Activated naive CD8-positive, alpha-beta T cell treated with anti-CD3 and anti-CD28 coated beads for 36 hours (primary cell): ENCODE results near the gene ACLY. TPM values are rescaled to one million over a fixed set of nuclear protein-coding genes. Genes with fewer than 3 reads are reported as not detected.
"Not testable (repeated sequence)": the region's sequence is repeated elsewhere in the genome, so short reads cannot be mapped to it uniquely, and the experiment has no call there.

Experiments used
- DNase-seq: peaks from one replicate; pipeline ENCODE4 v3.0.0; 2021
- H3K27ac Mint-ChIP-seq: one replicate; pipeline ENCODE4 v1.8.0; 2022; ENCODE audit warnings: mild to moderate bottlenecking, moderate library complexity, mixed read lengths
- H3K27me3 Mint-ChIP-seq: one replicate; pipeline ENCODE4 v1.8.0; 2022; ENCODE audit warnings: mild to moderate bottlenecking, mixed read lengths
- H3K36me3 Mint-ChIP-seq: one replicate; pipeline ENCODE4 v1.8.0; 2021; ENCODE audit warnings: mild to moderate bottlenecking, mixed read lengths
- H3K4me1 Mint-ChIP-seq: one replicate; pipeline ENCODE4 v1.8.0; 2021; ENCODE audit warnings: mixed read lengths
- H3K4me3 Mint-ChIP-seq: one replicate; pipeline ENCODE4 v1.8.0; 2022; ENCODE audit warnings: mild to moderate bottlenecking, moderate library complexity, mixed read lengths
- H3K9me3 Mint-ChIP-seq: one replicate; pipeline ENCODE4 v1.8.0; 2022; ENCODE audit warnings: mixed read lengths
- total RNA-seq, 2 experiments: library from RNA; stranded (reverse); gene quantifications; one replicate each; pipeline ENCODE4 v1.2.3, GENCODE V29; 2021

The ACLY gene
- total RNA-seq, 2 experiments from 2014 or later = 197 to 202 TPM

DNA sequence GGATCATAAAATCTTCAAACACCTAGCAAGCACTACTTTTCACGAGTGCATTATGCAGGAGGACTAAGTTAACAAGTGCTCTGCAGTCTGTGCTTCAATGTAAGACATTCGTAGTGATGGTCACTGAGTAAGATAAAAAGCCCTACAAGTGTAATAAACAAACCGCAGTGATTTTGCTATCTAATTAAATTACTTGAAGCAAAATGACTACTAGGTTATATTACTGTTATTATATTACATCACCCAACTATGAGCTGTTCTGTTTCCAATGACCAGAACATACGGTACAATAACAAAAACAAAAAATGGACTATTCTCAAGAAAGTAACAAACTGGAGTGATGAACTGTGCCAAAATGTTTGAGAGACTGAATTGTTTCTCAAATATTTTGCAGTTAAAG, 70.0 kb downstream of the ACLY start:
- Mint-ChIP-seq H3K27me3 (no peaks in the 10 kb centered on the region), H3K4me1 (peaks cover 32% of the 10 kb centered on the region), H3K36me3 (peaks cover 8% of the 10 kb centered on the region), H3K4me3 (no peak overlapping the region), H3K27ac (no peak overlapping the region), H3K9me3 (no peaks in the 10 kb centered on the region)
- no peak for DNase-seq

- no peaks in the 10 kb centered on the region for H3K27me3 Mint-ChIP-seq
- no peaks in the 10 kb centered on the region for H3K9me3 Mint-ChIP-seq
- H3K4me1 Mint-ChIP-seq = peaks cover 11% of the 10 kb centered on the region
- no peaks in the 10 kb centered on the region for H3K36me3 Mint-ChIP-seq
- no peak overlapping the region for H3K27ac Mint-ChIP-seq
- no peak overlapping the region for H3K4me3 Mint-ChIP-seq
- DNase-seq = no peak
Measured at GRCh38 chr17:41844971-41845370, 73.8 kb downstream of the ACLY start.

- not testable (repeated sequence) for H3K9me3 Mint-ChIP-seq, H3K36me3 Mint-ChIP-seq, DNase-seq, H3K27me3 Mint-ChIP-seq, H3K4me1 Mint-ChIP-seq, H3K27ac Mint-ChIP-seq, H3K4me3 Mint-ChIP-seq
Measured at GRCh38 chr17:41840781-41841180, 78.0 kb downstream of the ACLY start.

DNA sequence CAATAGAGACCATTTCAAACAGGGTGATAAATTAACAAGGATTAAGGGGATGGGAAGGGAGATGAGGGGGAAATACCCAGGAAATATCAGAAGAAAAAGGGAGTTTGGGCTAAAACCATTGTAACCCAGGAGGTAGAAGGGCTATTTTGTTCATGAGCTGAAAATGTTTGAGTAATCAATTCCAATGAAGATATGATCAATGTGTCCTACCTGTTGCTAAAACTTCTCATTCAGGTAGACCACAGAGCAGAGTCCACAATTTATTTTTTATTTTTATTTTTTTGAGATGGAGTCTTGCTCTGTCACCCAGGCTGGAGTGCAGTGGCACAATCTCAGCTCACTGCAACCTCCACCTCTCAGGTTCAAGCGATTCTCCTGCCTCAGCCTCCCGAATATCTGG, 79.3 kb downstream of the ACLY start:
- H3K36me3 Mint-ChIP-seq, H3K9me3 Mint-ChIP-seq, H3K27ac Mint-ChIP-seq, H3K27me3 Mint-ChIP-seq, H3K4me3 Mint-ChIP-seq, DNase-seq: not testable (repeated sequence)
- H3K4me1 Mint-ChIP-seq = peaks cover 11% of the 10 kb centered on the region

- H3K27ac Mint-ChIP-seq = peak within 1 kb of the TSS; percentile 60
- H3K27me3 Mint-ChIP-seq = no peaks in the 10 kb centered on the region
- peaks cover 7% of the 10 kb centered on the region for H3K36me3 Mint-ChIP-seq
- peaks cover 14% of the 10 kb centered on the region for H3K4me1 Mint-ChIP-seq
- H3K9me3 Mint-ChIP-seq = no peaks in the 10 kb centered on the region
- peak within 1 kb of the TSS; percentile 87 for H3K4me3 Mint-ChIP-seq
- no peak for DNase-seq
Measured at GRCh38 chr17:41837761-41838538, 80.8 kb downstream of the ACLY start, which contains the start of gene KLHL10. KLHL10 (plus strand) TSS chr17:41837825; CDS start chr17:41837933, 108 bp downstream.

DNA sequence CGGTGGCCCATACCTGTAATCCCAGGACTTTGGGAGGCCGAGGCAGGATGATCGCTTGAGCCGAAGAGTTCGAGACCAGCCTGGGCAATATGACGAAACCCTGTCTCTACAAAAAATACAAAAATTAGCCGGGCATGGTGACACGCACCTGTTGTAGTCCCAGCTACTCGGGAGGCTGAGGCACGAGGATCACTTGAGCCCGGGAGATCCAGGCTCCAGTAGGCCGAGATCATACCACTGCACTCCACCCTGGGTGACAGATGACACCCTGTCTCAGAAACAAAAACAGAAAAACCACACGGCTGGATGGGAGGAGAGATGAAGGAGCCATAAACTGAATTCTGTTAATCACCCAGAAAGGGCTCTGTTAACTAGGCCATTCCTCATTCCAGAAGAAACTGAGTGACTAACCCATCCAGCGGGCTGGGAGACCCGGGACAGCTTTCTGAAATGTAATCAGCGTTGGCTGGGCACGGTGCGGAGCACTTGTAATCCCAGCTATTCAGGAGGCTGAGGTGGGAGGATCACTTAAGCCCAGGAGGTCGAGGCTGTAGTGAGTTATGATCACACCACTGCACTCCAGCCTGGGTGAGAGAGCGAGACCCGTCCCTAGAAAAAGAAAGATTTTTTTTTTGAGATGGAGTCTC, 82.1 kb downstream of the ACLY start:
- Mint-ChIP-seq H3K9me3 (no peaks in the 10 kb centered on the region), H3K27me3 (no peaks in the 10 kb centered on the region), H3K36me3 (peaks cover 7% of the 10 kb centered on the region), H3K4me1 (peaks cover 14% of the 10 kb centered on the region), H3K27ac (peak overlapping the region; percentile 60), H3K4me3 (peak overlapping the region; percentile 87)
- DNase-seq = no peak

DNA sequence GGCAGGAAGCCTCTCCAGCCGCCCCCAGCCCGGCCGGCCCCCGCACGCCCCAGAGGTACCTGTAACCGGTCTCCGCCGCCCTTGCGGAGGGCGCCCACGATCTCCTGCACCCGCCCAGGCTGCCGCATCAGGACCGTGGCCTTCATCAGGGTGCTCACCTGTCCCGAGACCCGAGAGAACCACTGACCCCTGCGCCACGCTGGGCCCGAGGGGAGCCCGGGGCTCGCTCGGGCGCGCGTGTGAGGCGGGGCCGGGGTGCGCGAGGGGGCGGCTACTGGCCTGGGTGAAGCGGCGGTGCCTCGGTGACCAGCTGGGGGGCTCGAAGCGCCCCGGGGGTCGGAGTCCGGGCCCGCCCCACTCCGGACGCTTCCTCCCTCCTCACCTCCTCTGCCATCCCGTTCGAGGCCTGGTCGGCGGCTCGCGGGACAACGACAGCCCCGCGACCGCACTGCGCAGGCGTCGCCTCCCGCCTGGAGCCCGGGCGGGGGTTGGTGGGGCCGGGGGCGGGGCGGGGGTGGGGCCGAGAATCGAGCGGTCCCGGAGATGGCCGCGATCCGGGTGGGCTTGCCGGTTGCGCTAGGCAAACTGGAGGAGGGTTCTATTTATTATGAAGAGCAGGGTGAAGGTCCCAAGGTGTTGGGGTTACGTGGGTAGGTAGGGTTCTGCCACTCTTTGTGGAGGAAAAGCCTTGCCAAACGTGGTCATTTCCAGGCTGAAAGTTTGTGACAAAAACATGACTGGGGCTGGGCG, 82.8 kb downstream of the ACLY start, which contains the start of gene NT5C3B:
NT5C3B (minus strand) TSS at position 433 of the 750 bp plus-strand sequence; CDS start at position 394, 39 bp downstream.
- Mint-ChIP-seq H3K4me1 (peaks cover 14% of the 10 kb centered on the region), H3K36me3 (peaks cover 7% of the 10 kb centered on the region), H3K9me3 (no peaks in the 10 kb centered on the region), H3K27ac (peak within 1 kb of the TSS; percentile 60), H3K27me3 (no peaks in the 10 kb centered on the region), H3K4me3 (peak within 1 kb of the TSS; percentile 87)
- DNase-seq = peak; percentile 70

DNA sequence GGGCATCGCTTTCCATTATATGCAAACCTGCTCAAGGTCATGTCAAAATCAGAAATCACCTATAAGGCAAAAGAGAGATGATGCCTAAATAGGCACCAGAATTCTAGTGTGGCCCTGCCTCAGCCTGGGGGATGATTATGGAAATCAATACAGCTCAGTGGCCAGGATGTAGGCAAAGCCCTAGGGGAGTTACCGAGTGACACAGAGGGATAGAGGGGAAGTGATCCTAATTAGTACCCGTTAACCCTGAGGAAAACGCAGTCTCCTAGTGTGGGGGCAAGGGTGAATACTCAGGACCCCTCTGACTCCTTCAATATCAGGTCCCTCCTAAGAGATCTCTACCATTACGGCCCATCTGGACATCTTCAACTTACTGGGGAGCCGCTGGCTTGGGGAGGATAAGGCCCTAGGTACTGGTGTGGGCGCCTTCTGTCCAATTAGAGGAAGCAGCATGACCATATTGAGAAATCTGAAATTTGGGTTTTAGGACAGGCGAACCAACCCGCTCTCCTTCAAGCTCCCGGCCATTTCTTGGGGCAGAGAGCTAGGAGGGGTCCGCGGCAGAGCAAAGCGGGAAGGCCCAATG, 83.4 kb downstream of the ACLY start:
- Mint-ChIP-seq H3K27me3 (no peaks in the 10 kb centered on the region), H3K4me1 (peaks cover 14% of the 10 kb centered on the region), H3K4me3 (peak overlapping the region; percentile 87), H3K36me3 (peaks cover 7% of the 10 kb centered on the region), H3K27ac (peak overlapping the region; percentile 32), H3K9me3 (no peaks in the 10 kb centered on the region)
- no peak for DNase-seq

- not testable (repeated sequence) for H3K4me3 Mint-ChIP-seq, H3K27me3 Mint-ChIP-seq, H3K9me3 Mint-ChIP-seq, H3K27ac Mint-ChIP-seq, DNase-seq, H3K36me3 Mint-ChIP-seq, H3K4me1 Mint-ChIP-seq
Measured at GRCh38 chr17:41829961-41830360, 88.8 kb downstream of the ACLY start.

GRCh38 chr17:41825175-41825845, 93.4 kb downstream of the ACLY start:
- Mint-ChIP-seq H3K4me3 (no peak overlapping the region), H3K9me3 (no peaks in the 10 kb centered on the region), H3K4me1 (no peaks in the 10 kb centered on the region), H3K36me3 (no peaks in the 10 kb centered on the region), H3K27ac (no peak overlapping the region), H3K27me3 (no peaks in the 10 kb centered on the region)
- no peak for DNase-seq

DNA sequence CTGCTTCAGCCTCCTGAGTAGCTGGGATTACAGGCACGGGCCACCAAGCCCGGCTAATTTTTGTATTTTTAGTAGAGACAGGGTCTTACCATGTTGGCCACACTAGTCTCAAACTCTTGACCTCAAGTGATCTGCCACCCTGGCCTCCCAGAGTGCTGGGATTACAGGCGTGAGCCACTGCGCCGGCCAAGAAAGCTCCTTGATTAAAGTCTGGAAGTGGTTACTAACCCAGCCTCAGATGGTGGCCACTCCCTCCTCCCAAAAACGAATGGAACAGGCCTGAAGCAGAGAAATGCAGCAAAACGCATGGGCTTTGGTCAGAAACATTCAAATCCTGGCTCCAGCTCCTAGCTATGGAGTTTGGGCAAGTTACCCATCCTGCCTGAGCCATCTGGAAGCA, 94.7 kb downstream of the ACLY start:
- DNase-seq = no peak
- H3K9me3 Mint-ChIP-seq = no peaks in the 10 kb centered on the region
- no peaks in the 10 kb centered on the region for H3K4me1 Mint-ChIP-seq
- peak overlapping the region; percentile 25 for H3K27ac Mint-ChIP-seq
- no peak overlapping the region for H3K4me3 Mint-ChIP-seq
- H3K27me3 Mint-ChIP-seq = no peaks in the 10 kb centered on the region
- no peaks in the 10 kb centered on the region for H3K36me3 Mint-ChIP-seq

GRCh38 chr17:41823580-41823979, 95.2 kb downstream of the ACLY start:
- Mint-ChIP-seq H3K27me3 (no peaks in the 10 kb centered on the region), H3K27ac (no peak overlapping the region), H3K4me1 (no peaks in the 10 kb centered on the region), H3K9me3 (no peaks in the 10 kb centered on the region), H3K36me3 (no peaks in the 10 kb centered on the region), H3K4me3 (no peak overlapping the region)
- no peak for DNase-seq

DNA sequence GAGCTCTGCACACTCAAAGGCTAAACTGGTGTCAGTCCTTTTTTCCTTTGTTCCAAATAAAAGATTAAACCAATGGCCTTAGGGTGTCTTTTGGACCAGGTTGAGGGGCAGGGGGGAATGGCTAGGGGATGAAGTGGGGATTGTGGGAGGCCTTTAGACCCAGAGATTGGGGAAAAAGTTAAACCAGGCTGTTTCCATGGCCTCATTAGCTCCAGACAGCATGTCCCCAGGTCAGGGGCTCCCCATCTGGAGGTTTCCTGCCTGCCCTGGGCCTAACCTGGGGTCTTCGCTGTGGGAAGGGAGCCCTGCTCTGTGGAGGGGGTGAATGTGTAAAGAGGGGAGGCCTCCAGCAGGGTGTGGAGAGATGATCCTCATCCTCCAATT, 95.6 kb downstream of the ACLY start:
- Mint-ChIP-seq H3K4me1 (no peaks in the 10 kb centered on the region), H3K27me3 (no peaks in the 10 kb centered on the region), H3K27ac (no peak overlapping the region), H3K9me3 (no peaks in the 10 kb centered on the region), H3K36me3 (no peaks in the 10 kb centered on the region), H3K4me3 (no peak overlapping the region)
- DNase-seq = no peak

GRCh38 chr17:41822216-41823140, 96.3 kb downstream of the ACLY start:
- Mint-ChIP-seq H3K4me3 (no peak overlapping the region), H3K36me3 (no peaks in the 10 kb centered on the region), H3K9me3 (no peaks in the 10 kb centered on the region), H3K4me1 (no peaks in the 10 kb centered on the region), H3K27ac (no peak overlapping the region), H3K27me3 (no peaks in the 10 kb centered on the region)
- no peak for DNase-seq
